Measurements from ENCODE around the gene ZNF407.
"Not testable (repeated sequence)": the region's sequence is repeated elsewhere in the genome, so short reads cannot be mapped to it uniquely, and the experiment has no call there.

Gene ZNF407, protein sequence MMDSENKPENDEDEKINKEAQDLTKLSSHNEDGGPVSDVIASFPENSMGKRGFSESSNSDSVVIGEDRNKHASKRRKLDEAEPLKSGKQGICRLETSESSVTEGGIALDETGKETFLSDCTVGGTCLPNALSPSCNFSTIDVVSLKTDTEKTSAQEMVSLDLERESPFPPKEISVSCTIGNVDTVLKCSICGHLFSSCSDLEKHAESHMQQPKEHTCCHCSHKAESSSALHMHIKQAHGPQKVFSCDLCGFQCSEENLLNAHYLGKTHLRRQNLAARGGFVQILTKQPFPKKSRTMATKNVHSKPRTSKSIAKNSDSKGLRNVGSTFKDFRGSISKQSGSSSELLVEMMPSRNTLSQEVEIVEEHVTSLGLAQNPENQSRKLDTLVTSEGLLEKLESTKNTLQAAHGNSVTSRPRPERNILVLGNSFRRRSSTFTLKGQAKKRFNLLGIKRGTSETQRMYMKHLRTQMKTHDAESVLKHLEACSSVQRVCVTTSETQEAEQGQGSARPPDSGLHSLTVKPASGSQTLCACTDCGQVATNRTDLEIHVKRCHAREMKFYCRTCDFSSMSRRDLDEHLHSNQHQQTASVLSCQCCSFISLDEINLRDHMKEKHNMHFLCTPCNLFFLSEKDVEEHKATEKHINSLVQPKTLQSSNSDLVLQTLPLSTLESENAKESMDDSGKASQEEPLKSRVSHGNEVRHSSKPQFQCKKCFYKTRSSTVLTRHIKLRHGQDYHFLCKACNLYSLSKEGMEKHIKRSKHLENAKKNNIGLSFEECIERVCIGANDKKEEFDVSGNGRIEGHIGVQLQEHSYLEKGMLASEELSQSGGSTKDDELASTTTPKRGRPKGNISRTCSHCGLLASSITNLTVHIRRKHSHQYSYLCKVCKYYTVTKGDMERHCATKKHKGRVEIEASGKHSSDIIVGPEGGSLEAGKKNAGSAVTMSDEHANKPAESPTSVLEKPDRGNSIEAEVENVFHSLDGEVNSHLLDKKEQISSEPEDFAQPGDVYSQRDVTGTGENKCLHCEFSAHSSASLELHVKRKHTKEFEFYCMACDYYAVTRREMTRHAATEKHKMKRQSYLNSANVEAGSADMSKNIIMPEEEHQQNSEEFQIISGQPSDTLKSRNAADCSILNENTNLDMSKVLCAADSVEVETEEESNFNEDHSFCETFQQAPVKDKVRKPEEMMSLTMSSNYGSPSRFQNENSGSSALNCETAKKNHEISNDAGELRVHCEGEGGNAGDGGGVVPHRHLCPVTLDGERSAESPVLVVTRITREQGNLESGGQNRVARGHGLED (N-terminal part only)
- 55.4 to 84.2 reads per million in 2 experiments for total RNA-seq

DNA sequence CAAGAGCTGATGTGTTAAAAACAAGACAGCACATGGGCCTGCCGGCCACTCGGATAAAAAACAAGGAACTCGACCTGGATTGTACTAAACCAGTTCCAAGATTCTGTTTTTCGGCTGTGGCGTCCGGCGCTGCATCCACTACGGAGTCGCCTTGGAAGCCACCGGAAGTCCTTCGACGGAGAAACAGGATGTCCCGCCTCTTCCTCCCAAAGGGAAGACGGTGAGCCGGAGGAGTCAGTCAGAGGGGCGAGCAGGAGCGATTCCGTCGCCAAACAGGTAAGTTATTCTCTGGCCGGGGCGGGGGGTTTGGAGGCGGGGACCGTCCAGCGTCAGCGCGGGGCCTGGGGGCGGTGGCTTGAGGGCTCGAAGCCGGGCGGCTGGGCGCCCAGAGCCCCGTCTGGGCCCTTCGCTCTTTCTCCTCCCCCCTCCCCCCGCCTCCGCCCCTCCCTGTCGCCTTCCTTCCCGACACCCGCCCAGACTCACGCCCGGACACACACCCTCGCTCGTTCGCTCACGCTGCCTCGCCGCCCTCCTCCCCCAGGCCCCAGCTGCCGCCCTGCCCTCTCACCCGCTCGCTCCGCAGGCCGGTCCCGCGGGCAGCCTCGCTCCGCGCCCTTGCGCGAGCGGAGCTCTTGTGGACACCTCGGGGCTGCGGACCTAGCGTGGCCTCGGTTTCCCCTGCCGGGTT is at the start of gene ZNF407:
TSS of gene ZNF407 (plus strand) at position 209 of the 688 bp plus-strand sequence. CDS start 33,150 bp downstream, outside the sequence.
- DNase-seq (ENCODE audit: low read depth) = peak; percentile 78

DNA sequence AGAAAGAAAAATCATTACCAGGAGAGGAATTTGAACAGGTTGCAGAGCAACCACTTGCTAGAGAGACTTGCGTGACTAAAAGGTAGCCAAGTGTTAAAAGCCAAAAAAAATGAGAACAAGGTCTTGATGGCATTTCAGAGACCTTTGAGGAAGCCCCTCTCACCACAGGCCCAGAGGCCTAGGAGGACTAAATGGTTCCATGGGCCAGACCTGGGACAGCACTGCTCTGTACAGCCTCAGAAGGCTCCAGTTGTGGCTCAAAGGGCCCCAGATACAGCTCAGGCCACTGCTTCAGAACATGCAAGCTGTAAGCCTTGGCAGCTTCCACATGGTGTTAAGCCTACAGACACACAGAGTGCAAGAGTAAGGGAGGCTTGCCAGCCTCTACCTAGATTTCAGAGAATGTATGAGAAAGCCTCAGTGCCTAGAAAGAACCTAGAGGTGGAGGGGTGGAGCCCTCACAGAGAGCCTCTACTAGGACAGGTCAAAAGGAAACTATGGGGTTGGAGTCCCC is 48.0 kb upstream of the ZNF407 start:
- no peak for DNase-seq (ENCODE audit: low read depth)

DNA sequence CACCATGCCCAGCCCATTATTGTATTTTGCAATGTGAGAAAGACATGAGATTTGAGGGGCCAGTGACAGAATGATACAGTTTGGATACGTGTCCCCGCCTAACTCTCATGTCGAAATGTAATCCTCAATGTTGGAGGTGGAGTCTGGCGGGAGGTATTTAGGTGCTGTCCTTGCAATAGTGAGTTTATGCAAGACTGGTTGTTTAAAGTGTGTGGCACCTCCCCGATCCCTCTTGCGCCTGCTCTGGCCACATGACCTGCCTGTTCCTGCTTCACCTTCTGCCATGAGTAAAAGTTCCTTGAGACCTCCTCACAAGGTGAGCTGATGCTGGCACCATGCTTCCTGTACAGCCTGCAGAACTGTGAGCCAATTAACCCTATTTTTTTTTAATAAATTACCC is 46.8 kb upstream of the ZNF407 start:
- DNase-seq (ENCODE audit: low read depth) = no peak

DNA sequence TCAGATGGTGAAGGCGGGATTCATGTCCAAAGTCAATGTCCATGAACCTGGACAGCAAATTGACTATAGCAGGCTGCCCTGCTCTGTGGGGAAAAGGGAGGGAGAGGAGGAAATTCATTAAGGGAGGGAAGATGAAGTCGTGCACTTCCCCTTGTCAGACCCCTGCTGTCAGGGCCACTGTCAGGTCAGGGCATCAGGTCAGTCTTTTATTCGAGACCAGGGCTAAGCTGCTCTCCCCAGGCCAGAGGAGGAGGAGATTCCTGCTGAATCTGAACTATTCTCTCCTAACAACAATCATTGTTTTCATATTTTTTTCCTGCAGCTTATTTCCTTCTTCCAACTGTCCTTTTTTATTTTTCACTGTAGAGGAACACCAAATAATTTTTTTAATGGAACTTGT is 46.2 kb upstream of the ZNF407 start:
- no peak for DNase-seq (ENCODE audit: low read depth)

DNA sequence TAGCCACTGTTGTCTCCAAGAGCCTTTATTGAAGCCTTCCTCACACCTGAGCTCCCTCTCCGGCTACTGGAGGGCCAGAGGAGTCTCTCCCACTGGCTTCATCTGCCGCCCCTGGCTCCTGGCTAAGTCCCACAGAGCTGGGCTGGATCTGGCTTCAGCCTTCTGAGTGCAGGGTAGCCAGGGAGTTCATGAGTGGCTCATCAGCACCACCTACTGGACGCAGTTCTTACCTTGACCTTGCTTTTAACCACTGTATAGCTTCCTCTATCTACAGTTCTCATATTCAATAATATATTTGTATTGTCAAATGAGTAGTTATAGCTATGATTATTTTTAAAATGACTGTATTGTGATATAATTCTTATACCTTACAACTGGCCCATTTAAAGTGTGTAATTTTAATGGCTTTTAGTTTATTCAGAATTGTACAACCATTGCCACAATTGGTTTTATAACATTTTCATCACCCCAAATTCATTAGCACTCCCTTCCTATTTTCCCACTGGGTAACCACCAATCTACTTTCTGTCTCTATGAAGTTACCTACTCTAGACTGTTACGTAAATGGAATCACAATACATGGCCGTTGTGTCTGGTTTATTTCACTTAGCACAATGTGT is 45.6 kb upstream of the ZNF407 start:
- peak; percentile 64 for DNase-seq (ENCODE audit: low read depth)

DNA sequence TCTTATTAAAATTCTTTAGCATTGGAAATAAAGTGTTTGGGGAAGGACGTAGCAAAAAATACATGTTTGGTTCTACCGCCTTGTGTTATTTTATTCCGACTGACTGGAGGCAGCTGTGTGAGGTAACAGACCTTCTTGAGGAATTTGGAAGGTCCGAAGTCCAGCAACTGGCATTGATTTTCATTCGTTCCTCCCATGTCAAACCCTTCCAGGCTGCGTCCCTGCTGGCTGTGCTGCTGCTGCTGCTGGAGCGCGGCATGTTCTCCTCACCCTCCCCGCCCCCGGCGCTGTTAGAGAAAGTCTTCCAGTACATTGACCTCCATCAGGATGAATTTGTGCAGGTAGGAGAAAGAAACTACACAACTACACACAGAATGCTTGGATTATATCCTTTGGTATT is 41.5 kb upstream of the ZNF407 start:
- DNase-seq (ENCODE audit: low read depth) = no peak

DNA sequence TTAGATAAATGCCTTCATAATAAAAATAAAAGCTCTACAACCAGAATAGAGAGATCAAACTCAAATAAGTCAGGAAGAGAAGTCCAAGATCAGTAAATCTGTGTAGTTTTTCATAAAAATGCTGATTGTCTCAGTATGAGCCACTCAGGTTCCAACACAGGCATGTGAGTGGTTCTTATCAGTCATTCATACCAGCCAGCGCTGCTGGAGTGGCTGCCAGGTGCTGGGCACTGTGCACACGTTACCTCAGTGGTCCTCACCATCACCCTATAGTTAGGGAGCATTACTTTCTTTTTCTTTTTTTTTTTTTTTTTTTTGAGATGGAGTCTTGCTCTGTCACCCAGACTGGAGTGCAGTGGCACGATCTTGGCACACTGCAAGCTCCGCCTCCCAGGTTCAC is 39.6 kb upstream of the ZNF407 start:
- DNase-seq (ENCODE audit: low read depth) = no peak

DNA sequence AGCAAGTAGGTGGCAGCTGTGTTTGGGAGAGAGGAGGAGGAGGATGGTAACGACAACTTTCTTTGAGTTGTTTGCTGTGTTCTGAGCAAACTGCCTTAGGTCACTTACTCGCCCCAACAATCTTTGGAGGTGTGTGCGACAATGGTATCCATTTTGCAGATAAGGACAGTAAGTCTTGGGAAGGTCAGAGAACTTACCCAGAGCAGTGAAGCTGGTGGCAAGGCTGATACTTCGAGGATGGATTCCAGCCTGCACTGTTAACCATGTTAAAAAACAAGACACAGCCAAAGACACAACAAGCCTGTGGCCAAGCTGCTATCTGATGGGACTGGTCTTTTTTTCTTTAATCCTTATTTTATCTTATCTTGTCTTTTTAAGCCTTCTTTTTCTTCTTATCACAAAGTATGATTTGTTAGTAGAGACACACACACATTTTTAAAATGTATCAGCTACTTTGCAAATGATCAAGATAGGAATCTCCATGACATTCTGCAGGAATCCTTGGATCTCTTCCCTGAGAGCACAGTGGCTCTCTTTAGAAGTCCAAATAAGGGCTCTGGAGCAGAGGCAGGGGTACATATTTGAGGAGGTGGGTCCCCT is 35.4 kb upstream of the ZNF407 start:
- no peak for DNase-seq (ENCODE audit: low read depth)

DNA sequence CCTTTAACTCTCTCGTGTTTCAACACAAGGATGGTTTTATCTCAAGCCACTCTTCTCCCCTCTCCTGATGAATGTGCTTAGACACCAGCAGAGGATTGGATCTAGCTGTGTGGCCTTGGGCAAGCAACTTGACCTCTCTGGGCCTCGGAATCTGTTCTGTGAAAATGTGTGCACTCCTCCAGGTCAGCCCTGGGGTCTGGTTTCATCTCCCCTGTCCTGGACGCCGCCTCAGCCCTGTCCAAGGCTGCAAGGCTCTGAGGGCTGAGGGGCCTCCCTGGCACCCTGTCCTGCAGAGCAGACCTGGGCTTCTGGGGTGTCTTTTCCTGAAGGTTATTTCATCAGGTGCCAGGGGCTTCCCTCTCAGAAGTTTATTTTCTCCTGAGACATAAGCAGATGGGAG is 34.9 kb upstream of the ZNF407 start:
- DNase-seq (ENCODE audit: low read depth) = no peak

DNA sequence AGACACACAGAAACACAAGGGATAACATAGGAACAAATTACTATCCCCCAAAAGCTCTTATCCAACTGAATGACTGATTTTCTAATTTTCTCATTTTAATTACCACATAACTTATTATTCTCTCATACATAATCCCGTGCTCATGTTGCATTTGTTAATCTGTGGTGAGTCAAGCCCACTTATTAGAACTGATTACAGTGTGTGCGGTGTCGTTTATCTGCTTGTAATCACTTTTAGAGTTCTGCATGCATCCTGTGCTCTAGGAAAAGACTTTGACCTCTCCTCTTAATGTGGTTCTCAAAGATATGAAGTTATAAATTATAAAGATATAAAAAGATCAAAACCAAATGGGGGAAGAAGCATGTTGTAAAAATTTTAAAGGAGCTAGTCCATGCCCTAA is 33.7 kb upstream of the ZNF407 start:
- DNase-seq (ENCODE audit: low read depth) = no peak

DNA sequence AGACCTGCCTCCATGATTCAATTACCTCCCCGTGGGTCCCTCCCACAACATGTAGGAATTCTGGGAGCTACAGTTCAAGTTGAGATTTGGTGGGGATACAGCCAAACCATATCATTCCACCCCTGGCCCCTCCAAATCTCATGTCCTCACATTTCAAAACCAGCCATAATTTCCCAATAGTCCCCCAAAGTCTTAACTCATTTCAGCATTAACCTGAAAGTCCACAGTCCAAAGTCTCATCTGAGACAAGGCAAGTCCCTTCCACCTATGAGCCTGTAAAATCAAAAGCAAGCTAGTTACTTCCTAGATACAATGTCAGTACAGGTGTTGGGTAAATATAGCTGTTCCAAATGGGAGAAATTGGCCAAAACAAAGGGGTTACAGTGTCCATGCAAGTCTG is 32.5 kb upstream of the ZNF407 start:
- DNase-seq (ENCODE audit: low read depth) = not testable (repeated sequence)

DNA sequence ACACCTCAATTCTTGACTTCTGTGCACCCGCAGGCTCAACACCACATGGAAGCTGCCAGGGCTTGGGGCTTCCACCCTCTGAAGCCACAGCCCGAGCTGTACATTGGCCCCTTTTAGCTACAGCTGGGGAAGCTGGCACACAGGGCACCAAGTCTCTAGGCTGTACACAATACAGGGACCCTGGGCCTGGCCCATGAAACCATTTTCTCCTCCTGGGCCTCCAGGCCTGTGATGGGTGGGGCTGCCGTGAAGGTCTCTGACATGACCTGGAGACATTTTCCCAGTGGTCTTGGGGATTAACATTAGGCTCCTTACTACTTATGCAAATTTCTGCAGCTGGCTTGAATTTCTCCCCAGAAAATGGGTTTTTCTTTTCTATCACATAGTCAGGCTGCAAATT is 31.7 kb upstream of the ZNF407 start:
- DNase-seq (ENCODE audit: low read depth) = not testable (repeated sequence)

DNA sequence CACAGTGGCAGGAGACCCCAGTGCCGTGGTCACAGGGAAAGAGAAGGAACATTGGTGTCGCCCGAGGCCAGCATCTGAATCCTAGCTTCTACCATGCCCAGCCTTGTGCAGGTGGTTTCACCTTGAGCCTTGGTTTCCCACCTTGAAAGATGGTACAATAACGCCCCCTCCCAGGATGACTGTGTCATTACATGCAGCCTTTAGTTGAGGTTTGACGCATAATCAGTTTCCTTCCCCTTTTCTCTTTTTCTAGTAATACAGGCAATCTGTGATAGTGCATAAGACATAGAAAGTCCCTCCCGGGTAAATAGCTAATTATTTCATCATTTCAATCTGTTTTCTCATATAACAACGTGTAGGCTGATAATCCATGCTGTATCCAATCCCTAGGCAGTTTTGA is 29.8 kb upstream of the ZNF407 start:
- no peak for DNase-seq (ENCODE audit: low read depth)

DNA sequence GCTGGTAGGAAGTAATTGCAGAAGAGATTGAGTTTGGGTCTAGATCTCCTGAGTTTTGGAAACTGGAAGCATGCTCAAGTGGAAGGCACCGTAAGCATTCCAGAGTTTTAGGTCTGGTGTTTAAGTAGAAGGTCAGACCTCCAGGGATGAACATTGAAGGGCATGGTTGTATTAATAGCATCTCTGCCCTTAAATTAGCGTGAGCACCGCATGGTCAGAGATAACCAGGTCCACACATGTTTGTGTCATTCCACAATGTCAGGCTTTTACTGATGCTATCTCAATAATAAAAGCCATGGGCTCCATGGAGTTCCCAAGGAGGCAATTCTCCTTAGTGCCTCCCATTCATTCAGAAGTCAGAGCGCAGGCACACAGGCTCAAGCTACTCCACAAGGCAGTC is 28.3 kb upstream of the ZNF407 start:
- no peak for DNase-seq (ENCODE audit: low read depth)

DNA sequence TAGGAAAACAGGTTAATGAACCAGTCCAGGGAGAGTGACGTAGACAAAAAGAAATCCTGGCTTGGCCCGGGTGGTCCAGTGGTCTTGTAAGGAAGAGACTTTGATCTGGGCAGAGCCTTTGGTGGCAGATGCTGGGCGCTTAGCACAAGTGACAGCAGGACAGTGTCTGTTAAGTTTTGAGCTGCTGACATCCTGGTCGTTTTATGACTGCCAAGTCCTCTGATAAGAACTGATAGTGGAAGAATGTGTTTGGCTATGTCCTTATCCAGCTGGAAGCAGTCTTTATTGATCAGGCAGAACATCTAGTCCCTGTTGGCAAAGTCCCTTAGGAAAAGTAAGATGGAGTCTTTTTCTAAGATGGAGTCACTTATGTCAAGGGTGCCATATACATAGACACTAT is 27.4 kb upstream of the ZNF407 start:
- no peak for DNase-seq (ENCODE audit: low read depth)

DNA sequence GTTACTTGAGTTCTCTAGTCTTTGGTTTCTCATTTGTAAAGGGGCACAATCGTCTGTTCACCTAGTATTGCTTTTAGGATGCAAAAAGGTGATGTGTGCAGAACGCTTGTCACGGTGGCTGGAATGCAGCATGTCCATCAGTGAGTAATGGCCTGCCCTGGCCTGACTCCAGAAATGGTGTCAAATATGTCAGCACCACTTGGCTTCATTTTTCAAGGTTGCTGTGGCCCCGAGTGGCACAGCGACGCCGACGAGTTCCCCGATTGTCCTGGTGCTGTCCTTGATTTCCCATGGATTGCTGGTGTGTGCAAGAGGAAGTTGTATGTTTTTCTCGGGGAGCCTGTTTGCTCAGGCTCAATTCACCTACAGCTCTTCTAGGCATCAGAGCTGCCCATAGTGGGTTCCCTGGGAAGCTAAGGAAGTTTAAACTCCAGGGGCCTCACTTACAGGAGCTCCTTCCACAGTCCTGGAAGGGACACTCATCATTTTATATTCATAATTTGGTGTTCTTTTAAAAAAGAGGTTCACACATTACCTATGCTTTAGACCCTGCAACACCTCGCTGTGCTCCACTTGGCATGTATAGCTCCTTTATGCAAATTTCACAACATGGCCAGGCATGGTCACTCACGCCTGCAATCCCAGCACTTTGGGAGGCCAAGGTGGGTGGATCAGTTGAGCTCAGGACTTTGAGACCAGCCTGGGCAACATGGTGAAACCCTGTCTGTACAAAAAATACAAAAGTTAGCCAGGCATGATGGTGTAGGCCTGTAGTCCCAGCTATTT is 25.6 kb upstream of the ZNF407 start:
- no peak for DNase-seq (ENCODE audit: low read depth)

DNA sequence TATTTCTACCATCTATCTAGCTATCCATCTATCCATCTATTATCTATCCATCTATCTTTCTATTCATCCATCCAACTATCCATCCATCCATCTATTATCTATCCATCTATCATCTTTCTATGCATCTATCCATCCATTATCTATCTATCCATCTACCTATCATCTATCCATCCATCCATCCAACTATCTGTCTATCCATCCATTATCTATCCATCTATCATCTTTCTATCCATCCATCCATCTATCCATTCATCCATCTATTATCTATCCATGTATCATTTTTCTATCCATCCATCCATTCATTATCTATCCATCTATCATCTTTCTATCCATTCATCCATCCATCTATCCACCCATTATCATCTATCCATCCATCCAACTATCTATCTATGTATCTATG is 24.6 kb upstream of the ZNF407 start:
- DNase-seq (ENCODE audit: low read depth) = no peak

DNA sequence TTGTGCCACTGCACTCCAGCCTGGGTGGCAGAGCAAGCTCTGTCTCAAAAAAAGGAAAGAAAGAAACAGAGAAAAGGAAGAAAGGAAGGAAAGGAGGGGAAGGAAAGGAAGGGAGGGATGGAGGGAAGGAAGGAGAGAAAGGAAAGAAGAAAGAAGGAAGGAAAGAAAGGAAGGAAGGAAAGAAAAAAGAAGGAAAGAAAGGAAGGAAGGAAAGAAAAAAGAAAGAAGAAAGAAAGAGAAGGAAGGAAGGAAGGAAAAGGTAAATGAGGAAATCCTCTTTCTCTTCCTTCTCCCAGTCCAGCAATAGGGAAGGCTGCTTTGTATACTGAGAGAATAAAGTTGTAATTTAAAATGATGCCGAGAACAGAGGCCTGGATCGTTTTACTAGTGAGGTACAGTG is 22.8 kb upstream of the ZNF407 start:
- DNase-seq (ENCODE audit: low read depth) = no peak

DNA sequence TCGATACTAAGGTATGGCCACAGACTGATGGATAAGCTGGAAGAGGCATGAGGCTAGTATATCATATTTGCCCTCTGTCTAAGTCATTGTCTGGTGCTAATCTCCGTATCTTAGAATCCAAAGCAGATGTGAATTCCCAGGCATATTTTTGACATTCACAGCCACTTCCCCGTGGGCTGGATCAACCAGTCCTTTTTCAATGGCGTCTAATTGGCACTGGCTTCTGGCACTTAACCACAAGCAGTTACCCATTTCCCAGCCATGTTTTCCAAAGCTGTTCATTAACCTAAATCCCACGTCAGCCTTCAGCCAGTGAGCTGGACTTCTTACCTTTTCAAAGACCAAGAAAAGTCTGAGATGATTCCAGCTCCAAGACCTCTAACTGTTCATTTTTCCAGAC is 20.7 kb upstream of the ZNF407 start:
- DNase-seq (ENCODE audit: low read depth) = no peak

Data from T follicular helper cell (primary cell).